H1 (cell line): ENCODE measurements around the gene ULK1.

Experiments
- BRCA1 ChIP-seq: IDR thresholded peaks from 2 replicates; pipeline ENCODE4 v1.6.1; 2012; ENCODE audit warnings: low read depth, low read length, improper control_type of control experiment
- CHD2 ChIP-seq: IDR thresholded peaks from 2 replicates; pipeline ENCODE4 v1.6.1; 2012; ENCODE audit warnings: low read length, improper control_type of control experiment
- CREB1 ChIP-seq: IDR thresholded peaks from 2 replicates; pipeline ENCODE4 v1.6.1; 2012; ENCODE audit warnings: inconsistent platforms
- EP300 ChIP-seq, 2 experiments: IDR thresholded peaks; 1 replicate in 1 of 2; 2 replicates in 1 of 2; pipeline ENCODE4 v1.6.1; 2011 to 2012; ENCODE audit warnings: low read depth in 2 of 2, low read length in 2 of 2, mild to moderate bottlenecking in 2 of 2, borderline replicate concordance in 1 of 2, inconsistent platforms in 1 of 2, moderate library complexity in 1 of 2
- JUND ChIP-seq: IDR thresholded peaks from 2 replicates; pipeline ENCODE4 v1.6.1; 2011; ENCODE audit warnings: mild to moderate bottlenecking, improper control_type of control experiment, low read length
- KDM1A ChIP-seq: fragments of 200-600, 300-600 bp; sonication (generic); IDR thresholded peaks from 2 replicates; pipeline ENCODE4 v1.7.1; 2016; ENCODE audit warnings: mild to moderate bottlenecking, low read length, borderline replicate concordance
- RAD21 ChIP-seq, 2 experiments: IDR thresholded peaks in 1 of 2; conservative IDR thresholded peaks in 1 of 2; 2 replicates each; pipeline ENCODE4 v1.6.1; 2011; ENCODE audit warnings: low read depth in 2 of 2, low read length in 2 of 2, improper control_type of control experiment in 1 of 2, inconsistent platforms in 1 of 2, mild to moderate bottlenecking in 1 of 2, moderate library complexity in 1 of 2
- TEAD4 ChIP-seq: IDR thresholded peaks from 2 replicates; pipeline ENCODE4 v1.6.1; 2012; ENCODE audit warnings: low read depth, low read length, inconsistent platforms, mixed read lengths
- YY1 ChIP-seq: IDR thresholded peaks from 2 replicates; pipeline ENCODE4 v1.6.1; 2011; ENCODE audit warnings: low read depth, mild to moderate bottlenecking, low read length
- TF ChIP-seq, protein P1 (sequence below), 3 experiments: IDR thresholded peaks; 1 replicate in 2 of 3; 2 replicates in 1 of 3; pipeline versions ENCODE4 v1.5.1 to v1.6.1; 2011; ENCODE audit warnings: low read length in 3 of 3, mild to moderate bottlenecking in 3 of 3, inconsistent platforms in 2 of 3, low read depth in 1 of 3, moderate library complexity in 1 of 3; ENCODE audit not compliant: insufficient read depth in 1 of 3; ENCODE audit errors: control extremely low read depth in 1 of 3

DNA sequence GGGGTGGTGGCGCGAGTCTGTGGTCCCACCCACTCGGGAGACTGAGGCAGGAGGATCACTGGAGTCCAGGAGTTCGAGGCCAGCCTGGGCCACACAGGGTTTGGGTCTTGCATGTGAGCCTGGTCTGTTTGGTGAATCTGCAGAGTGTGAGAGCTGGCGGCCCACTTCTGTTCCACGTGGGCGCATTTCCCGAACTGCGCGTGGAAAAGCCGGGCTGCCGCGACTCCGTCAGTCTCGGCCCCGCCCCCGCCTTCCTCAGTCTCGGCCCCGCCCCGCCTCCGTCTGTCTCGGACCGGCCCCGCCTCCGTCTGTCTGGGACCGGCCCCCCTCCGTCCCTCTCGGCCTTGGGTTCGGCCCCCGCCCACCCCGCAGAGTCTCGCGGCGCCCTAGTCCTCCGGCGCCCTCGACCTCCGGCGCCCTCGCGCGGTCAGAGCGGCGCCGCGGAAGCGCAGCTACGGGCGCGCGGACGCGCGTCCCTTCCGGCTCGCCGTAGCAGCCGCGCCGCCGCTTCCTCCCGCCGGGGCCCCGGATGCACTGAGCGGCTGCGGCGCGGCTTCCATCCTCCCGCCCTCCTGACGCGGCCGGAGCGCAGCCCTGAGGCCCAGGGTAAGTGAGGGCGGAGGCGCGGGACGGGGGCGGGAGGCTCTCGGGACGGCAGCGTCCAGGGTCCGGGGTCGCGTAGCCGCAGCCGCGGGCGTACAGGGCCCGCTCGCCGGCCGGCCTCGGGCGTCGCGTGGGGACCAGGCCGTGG lies 55.2 kb downstream of the ULK1 start, which contains the start of gene EP400:
- TF ChIP-seq, protein P1, sequence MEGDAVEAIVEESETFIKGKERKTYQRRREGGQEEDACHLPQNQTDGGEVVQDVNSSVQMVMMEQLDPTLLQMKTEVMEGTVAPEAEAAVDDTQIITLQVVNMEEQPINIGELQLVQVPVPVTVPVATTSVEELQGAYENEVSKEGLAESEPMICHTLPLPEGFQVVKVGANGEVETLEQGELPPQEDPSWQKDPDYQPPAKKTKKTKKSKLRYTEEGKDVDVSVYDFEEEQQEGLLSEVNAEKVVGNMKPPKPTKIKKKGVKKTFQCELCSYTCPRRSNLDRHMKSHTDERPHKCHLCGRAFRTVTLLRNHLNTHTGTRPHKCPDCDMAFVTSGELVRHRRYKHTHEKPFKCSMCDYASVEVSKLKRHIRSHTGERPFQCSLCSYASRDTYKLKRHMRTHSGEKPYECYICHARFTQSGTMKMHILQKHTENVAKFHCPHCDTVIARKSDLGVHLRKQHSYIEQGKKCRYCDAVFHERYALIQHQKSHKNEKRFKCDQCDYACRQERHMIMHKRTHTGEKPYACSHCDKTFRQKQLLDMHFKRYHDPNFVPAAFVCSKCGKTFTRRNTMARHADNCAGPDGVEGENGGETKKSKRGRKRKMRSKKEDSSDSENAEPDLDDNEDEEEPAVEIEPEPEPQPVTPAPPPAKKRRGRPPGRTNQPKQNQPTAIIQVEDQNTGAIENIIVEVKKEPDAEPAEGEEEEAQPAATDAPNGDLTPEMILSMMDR (IDR thresholded peaks at IDR 0.05; ENCODE audit: control extremely low read depth in 1 of 3, insufficient read depth in 1 of 3, low read depth in 1 of 3, low read length in 3 of 3): peak; percentile 59 to 77 (median 72)
- TF ChIP-seq YY1 (peak; percentile 16; the same call in 1 of the 2 replicates), BRCA1 (peak; percentile 53; the same call in 1 of the 2 replicates), CREB1 (peak; percentile 86), JUND (no peak), CHD2 (peak; percentile 86), EP300 (IDR thresholded peaks at IDR 0.05; ENCODE audit: borderline replicate concordance in 1 of 2, low read depth in 2 of 2, low read length in 2 of 2) (0 out of 3 replicates have a peak, but pooled peaks of 1 of the 2 experiments have one; percentile 57), KDM1A (no peak; the same call in 1 of the 2 replicates), TEAD4 (no peak), RAD21 (IDR thresholded peaks at IDR 0.05 in 1 of 2, conservative IDR thresholded peaks at IDR 0.05 in 1 of 2; ENCODE audit: low read depth in 2 of 2, low read length in 2 of 2) (peak; percentile 40 to 71; a peak in 3 of 4 replicates)
